Caki2 (cell line): Measurements from ENCODE around the gene POLR2H. TPM values are rescaled to one million over a fixed set of nuclear protein-coding genes. Genes with fewer than 3 reads are reported as not detected.

Source experiments
- DNase-seq: peaks from one replicate; pipeline ENCODE4 v3.0.0-alpha.2; 2015; ENCODE audit warnings: low read depth
- in situ Hi-C: cut with HindIII; loops from 2 replicates; pipeline ENCODE4 v1.10.0; 2016; ENCODE audit warnings: low sequenced_read_pairs, low pct_unique_long_range_greater_than_20kb, mixed read lengths
- total RNA-seq: library from RNA; depleted of rRNA; stranded (reverse); fragments of >200 nt; shearing (Covaris generic); gene quantifications from 2 replicates; pipeline ENCODE4 v1.2.3, GENCODE V29; 2014; ENCODE audit warnings: low replicate concordance

Gene POLR2H
- total RNA-seq, 1 experiment from 2014 or later, result 169 TPM

GRCh38 chr3:184348057-184348382 lies 13.5 kb upstream of the POLR2H start:
- in situ Hi-C loops, result no loop called here
- DNase-seq, result no peak

GRCh38 chr3:184349563-184350470 lies 11.7 kb upstream of the POLR2H start:
- DNase-seq, result no peak
- in situ Hi-C loops, result loop anchor here (25.0 kb wide), 1 partner anchor 187 kb away; no protein-coding TSS in a partner anchor

- in situ Hi-C loops, result loop anchor here (25.0 kb wide), 1 partner anchor 187 kb away; no protein-coding TSS in a partner anchor
- DNase-seq, result no peak
Measured at GRCh38 chr3:184350618-184351017, 10.9 kb upstream of the POLR2H start.

GRCh38 chr3:184351511-184352148 lies 9.9 kb upstream of the POLR2H start:
- no peak for DNase-seq
- in situ Hi-C loops, result loop anchor here (25.0 kb wide), 1 partner anchor 186 kb away; no protein-coding TSS in a partner anchor

GRCh38 chr3:184352149-184352785 lies 9.2 kb upstream of the POLR2H start:
- in situ Hi-C loops, result loop anchor here (25.0 kb wide), 1 partner anchor 185 kb away; no protein-coding TSS in a partner anchor
- DNase-seq, result no peak

- in situ Hi-C loops, result loop anchor here (25.0 kb wide), 1 partner anchor 184 kb away; no protein-coding TSS in a partner anchor
- no peak for DNase-seq
Measured at GRCh38 chr3:184352897-184353545, 8.5 kb upstream of the POLR2H start.

- in situ Hi-C loops, result loop anchor here (25.0 kb wide), 1 partner anchor 184 kb away; no protein-coding TSS in a partner anchor
- DNase-seq, result no peak
Measured at GRCh38 chr3:184353546-184353941, 8.0 kb upstream of the POLR2H start.

GRCh38 chr3:184354121-184354728 lies 7.3 kb upstream of the POLR2H start:
- in situ Hi-C loops, result loop anchor here (25.0 kb wide), 1 partner anchor 183 kb away; no protein-coding TSS in a partner anchor
- no peak for DNase-seq

- in situ Hi-C loops, result loop anchor here (25.0 kb wide), 1 partner anchor 183 kb away; no protein-coding TSS in a partner anchor
- no peak for DNase-seq
Measured at GRCh38 chr3:184354754-184355153, 6.8 kb upstream of the POLR2H start.

GRCh38 chr3:184355261-184356040 lies 6.1 kb upstream of the POLR2H start:
- in situ Hi-C loops, result loop anchor here (25.0 kb wide), 1 partner anchor 182 kb away; no protein-coding TSS in a partner anchor

GRCh38 chr3:184357248-184358123 lies 4.0 kb upstream of the POLR2H start:
- DNase-seq, result no peak
- in situ Hi-C loops, result loop anchor here (25.0 kb wide), 1 partner anchor 180 kb away; no protein-coding TSS in a partner anchor

More at GRCh38 chr3:184355261-184356040, 6.1 kb upstream of the POLR2H start:
- DNase-seq, result no peak

- in situ Hi-C loops, result loop anchor here (25.0 kb wide), 1 partner anchor 179 kb away; no protein-coding TSS in a partner anchor
- no peak for DNase-seq
Measured at GRCh38 chr3:184358124-184358767, 3.3 kb upstream of the POLR2H start.

GRCh38 chr3:184358921-184359350 lies 2.6 kb upstream of the POLR2H start:
- in situ Hi-C loops, result loop anchor here (25.0 kb wide), 1 partner anchor 178 kb away; no protein-coding TSS in a partner anchor
- DNase-seq, result no peak

- in situ Hi-C loops, result loop anchor here (25.0 kb wide), 1 partner anchor 178 kb away; no protein-coding TSS in a partner anchor
- DNase-seq, result no peak
Measured at GRCh38 chr3:184359610-184360009, 1.9 kb upstream of the POLR2H start.
